ENCODE data around the gene ZIC3.

DNA sequence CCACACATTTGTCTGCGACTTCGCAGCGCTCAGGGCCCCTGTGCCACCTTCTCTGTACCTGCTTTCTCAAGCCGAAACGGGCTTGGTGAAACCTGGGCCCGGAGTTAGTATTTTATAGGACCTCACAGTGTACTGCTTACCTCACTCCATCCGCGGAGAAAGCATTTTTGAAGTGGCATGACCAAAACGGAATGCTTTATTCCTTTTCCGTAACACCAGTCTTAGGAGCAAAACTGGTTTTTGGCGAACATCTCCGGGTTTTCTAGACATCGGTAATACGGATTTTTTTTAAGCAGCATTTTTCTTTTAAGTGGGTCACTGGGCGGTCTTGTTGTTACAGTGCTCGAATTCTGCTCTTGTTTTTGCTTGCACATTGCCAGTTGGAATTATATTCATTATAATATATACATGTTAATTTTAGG, 3.6 kb downstream of the ZIC3 start:
- TF ChIP-seq POLR2A (IDR thresholded peaks at IDR 0.05), result no peak
- TF ChIP-seq, protein P1, sequence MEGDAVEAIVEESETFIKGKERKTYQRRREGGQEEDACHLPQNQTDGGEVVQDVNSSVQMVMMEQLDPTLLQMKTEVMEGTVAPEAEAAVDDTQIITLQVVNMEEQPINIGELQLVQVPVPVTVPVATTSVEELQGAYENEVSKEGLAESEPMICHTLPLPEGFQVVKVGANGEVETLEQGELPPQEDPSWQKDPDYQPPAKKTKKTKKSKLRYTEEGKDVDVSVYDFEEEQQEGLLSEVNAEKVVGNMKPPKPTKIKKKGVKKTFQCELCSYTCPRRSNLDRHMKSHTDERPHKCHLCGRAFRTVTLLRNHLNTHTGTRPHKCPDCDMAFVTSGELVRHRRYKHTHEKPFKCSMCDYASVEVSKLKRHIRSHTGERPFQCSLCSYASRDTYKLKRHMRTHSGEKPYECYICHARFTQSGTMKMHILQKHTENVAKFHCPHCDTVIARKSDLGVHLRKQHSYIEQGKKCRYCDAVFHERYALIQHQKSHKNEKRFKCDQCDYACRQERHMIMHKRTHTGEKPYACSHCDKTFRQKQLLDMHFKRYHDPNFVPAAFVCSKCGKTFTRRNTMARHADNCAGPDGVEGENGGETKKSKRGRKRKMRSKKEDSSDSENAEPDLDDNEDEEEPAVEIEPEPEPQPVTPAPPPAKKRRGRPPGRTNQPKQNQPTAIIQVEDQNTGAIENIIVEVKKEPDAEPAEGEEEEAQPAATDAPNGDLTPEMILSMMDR (IDR thresholded peaks at IDR 0.05), result no peak

Data from Peyer's patch (tissue), 4 donors.